Pons (tissue), 1 donor: ENCODE data around the gene MRPS18B.

Source experiments
- DNase-seq: peaks from one replicate; pipeline ENCODE4 v3.0.0-alpha.2; 2016; ENCODE audit warnings: low spot score

MRPS18B gene

DNA sequence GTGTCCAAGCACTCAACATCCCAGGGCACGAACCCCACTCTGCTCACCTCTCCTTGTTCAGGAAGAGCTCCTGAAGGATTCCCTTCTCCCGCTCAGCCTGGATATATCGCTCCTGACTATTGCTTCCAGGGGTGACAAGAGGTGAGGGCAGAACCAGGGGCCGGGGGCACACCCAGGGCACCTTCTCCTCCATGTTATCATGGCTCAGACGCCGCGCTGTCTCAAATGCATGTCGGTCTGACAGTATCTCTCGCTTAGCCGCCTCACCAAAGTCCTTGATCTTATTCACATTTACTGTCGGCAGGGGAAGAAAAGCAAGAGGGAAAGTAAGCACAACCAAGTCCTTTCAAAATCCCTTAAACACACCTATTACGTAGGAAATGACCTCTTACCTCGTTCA lies 13.7 kb upstream of the MRPS18B start:
- DNase-seq, result no peak

DNA sequence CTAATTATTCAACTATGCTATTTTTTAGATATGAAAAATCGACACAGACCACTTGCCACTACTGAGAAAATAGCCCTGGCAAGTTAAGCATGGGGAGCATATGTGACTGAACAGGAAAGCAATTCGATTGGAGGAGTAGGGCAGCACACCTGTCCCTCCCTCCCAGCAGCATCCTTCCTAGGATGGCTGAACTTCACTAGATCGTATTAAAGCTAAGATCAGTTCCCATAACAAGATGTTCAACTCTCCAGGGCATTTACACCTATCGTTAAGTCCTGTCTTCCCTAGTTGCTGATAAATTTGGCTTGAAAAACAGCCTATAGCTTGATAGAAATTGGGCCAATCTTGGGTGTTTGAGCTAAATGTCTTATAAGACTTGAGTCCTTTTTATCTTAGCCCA lies 7.6 kb upstream of the MRPS18B start:
- no peak for DNase-seq

DNA sequence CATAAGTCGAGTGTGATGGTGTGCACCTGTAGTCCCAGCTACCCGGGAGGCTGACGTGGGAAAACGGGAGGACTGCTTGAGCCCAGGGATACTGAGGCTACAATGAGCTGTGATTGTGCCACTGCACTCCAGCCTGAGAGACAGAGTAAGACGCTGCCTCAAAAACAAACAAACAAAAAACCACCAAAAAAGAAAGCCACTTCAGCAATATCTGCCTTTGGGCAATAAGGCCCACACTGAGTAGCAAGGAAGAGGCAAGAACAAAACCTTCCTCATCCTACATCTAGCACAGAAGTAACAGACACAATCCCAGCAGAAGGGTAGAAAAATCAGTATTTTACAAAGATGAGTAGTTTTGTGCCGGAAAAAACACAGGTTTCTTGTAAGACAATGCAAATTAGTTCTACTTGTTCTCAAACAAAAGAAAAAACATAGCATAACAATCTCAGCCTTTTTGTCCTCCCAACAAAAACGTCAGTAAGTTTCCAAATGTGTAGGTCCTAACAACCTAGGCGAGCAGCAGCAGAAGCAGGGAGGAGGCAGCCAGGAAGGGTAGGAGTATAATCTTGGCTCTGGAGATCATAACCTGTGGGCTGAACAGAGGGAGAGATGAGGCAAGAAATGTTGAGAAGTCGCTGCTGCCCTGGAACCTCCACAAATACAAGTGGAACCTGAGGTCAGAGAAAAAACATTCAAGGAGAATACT lies 6.3 kb upstream of the MRPS18B start:
- no peak for DNase-seq

DNA sequence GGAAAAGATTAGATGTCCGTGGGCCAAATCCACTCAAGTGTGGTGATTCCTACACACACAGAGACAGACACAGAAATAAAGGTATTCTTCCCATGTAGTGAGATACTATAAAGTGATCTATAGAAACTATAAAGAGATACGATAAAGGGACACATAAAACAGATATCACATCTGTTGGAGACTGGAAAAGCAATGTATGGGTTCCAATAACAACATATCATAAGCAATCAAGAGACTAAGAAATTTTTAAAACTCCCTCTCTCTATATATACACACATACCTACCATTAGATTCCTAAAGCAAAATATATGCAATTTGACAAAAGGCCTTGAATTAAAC lies 5.8 kb upstream of the MRPS18B start:
- no peak for DNase-seq

DNA sequence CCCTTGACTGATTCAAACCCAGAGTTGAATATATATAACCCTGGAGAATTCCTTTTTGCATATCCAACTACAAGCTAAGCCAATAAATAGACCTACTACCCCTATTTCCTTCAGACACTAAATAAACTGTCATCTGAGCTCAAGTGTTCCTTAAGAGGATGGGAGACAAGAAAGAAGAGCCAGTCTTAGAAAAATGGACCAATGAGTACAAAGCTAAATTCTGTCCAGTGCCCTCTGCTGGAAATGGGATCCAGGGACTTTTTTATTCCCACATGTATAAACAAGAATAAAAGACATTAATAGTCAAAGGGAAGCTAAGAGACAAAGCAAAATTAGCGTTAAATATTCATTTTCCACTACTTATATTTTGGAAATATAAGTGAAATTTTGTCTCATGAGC lies 5.4 kb upstream of the MRPS18B start:
- no peak for DNase-seq

DNA sequence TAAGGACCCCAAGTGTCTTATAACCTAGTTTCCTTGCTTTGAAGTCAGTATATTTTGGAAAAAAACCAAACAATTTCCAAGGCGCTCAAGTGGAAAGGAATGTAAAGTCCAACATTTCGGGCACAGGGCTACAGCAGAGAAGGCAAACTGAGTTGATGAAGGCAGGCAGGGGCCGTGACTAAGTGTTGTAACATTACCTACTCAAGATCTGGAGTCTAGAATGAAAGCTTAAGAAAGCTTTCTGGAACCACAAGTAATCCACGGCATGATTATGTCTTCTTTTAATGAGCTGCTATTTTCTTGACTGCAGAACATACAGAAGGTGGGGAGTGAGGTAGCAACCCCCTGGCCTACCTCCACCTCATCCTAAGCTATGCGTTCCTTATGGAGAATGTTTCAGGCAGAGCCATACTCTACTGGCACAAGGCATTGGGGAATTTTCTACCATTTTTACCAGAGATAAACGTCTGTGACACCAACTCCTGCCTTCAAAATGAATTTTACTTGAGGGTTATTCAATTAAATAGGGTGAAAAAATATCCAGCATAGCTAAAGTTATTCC lies 4.9 kb upstream of the MRPS18B start:
- DNase-seq, result no peak

DNA sequence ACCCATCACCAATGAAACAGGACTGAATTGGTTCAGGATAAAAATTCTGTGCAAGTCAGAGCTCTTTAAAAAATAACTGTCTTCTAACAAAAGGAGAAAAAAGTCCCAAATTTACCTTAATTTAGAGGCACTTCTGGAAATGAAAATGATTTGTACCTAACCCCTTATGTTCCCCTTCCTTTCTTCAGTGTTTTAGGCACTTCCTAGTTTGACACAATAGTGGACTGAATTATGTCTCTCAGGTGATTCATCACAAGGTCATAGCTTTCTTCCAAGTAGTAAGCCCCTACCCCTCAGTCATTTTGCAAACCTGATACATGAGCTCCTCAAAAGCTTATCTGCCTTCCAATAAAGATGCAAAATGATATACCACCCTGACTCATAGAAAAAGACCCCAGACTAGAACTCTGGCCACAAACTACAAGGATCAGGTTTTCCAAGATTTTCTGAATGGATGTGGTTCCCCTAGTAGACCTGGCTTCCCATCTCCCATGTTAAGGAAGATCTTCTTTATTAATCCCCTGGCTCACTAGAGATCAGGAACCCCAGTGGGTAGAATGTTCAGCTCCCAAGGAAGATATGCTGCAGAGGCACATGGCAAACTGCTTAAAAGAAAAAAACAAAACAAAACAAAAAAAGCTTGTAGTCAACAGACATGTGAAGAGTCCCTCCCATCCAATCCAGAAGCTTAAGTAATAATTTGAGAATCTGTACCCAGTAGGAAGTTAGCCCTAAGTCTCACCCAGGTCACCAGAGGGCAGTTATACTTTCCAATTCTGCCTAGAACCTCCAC lies 4.2 kb upstream of the MRPS18B start:
- no peak for DNase-seq

DNA sequence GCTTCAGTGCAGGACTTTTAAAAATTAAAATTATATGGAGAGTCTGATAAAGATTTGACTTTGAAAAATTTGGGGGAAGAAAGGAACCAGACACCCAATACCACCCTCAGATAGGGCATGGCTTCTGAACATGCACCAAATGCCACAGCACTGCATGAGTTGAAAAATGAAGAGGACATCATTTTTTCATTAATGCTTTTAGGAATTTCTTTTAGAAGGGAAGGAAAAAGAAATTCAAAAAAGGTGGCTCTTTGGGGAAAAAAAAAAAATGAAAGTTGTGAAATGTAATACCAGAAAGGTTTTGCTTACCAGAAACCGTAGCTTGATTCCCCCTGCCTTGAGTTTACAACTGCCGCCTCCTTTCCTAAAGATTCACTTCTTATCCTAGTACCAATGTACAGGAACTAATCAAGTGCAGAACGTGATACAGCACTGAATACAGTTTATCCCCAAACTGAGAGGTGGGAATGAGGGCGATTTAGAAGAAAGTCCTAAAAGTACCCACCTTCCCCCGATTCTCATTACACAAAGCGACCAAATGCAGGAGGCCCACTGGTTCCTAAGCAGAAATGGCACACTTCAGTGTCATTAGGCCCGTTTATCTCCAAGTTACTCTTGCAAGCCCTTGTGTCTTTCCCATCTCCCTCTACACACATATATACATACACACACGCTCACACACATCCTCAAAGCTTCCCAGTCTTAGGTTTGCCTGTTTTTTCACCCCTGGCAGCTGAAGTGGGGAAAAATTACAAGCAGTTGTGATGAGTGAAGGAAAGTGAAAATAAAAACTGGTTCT lies 3.4 kb upstream of the MRPS18B start:
- DNase-seq, result no peak

DNA sequence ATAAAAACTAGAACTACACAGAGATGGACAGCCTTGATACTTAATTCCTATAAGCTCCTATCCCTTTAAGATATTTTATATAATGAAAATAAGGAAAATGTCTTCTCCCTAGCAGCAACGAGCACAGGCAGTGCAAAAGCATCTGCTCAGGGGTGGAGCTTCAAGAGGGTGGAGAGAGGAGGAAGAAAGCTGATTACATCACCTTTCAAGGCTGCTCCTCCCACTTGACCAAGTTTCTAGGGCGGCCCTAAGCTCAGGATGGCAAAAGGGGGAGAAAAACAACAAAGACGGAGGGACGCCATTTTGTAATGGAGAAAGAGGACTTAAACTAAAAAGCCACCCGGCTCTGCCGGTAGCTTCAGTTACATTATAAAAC lies 2.8 kb upstream of the MRPS18B start:
- peak; percentile 100 for DNase-seq

DNA sequence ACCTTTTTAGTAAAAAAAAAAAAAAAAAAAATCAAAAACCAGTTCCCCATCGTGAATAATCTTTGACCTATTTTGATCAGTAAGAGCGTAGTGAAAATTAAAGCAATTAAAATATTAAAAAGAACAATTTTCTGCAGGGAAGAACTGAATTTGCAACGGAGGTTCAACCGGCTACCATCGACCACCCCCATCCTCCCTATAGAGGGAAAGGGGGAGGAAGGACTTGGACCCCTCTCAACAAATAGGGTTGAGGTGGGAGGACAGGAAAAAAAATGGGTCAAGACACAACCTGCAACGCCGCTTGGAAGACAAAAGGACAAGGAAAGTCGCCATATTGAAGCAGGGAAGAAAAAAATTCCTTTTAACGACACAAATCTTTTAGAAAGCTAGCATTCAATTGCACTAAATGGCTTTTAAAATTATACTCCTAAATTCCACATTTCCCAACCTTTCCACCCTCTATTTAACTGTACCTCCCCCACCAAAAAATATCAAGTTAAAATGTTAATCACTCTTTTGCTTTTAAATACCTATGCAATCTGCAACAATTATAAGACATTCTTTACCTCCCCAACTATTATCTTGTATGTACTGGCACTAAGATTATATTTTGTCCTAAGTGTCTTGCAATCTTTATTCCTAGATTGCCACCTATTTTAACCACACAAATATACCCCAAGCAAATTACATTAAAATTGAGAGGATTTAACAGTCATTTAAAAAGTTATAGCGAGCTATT lies 2.3 kb upstream of the MRPS18B start:
- DNase-seq, result peak; percentile 81

DNA sequence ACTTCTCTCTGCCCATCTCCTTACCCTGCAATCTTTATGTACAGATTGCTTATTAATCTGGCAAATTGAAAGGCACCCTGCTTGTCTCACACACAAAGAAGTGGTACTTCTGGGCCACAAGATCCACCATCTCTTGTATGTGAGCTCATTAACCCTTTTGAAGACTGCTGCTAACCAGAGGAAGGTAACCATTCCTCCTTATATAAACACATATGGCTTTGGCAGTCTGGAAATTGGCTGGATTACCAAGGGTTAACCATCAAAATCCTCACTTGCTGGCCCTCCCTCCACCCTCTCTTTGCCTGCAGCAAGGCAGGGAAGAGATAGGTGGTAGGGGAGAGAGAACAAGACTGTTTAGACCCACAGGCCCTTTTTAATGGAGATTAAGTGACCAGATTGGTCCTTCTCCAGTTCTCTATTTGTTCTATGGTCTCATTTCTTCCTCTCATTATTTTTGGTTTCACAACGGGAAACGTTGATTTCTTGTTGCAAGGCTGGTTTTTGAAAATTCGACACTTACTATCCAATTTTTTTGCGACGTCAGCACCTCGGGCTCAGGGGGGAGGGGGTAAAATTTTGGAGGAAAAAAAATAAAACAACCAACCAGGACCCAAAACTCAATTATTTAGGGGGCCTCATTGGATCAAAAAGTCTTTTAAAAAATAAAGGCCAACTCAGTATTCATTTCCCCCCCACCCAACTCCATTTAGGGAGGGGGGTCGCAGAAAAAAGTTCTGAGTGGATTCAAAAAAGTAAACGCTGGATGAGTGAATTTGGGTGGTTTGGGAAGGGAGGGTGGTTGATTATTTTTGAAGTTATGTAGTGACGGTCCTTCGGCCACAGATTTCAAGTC lies 1.5 kb upstream of the MRPS18B start:
- DNase-seq, result peak; percentile 61

DNA sequence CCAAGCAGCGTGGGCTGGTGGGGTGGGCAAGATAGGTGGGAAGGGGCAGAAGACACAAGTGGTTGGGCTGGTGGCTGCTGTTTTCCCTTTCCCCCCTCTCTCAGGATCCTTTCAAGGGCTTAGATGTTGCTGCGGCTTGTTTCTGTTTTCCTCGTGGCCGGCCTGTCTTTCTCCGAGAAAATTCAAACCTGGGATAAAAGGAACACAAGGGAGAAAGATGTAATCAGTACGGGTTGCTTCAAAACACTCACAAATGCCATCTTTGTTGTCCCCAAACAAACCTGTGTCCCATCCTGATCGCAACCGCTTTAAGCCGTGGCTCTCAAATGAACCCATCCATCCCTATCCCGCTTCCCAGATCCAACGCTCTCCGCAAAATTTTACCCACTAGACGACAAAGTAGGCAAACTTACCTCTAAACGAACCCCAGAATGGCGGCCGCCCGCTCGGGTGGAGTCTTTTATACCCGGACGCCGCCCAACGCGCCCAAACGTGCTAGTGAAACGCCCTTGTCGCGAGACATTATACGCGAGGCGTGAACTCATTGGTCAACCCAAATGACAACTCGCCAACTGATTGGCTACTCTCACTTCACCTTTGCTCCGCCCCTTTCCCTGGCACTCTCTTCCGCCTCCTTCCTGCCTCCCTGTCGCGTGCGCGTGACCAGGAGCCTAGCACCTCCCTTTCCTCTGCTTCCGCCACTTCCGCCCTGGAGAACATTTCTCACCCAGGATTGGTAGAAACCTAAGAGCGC lies 652 bp upstream of the MRPS18B start, which contains the start of gene PPP1R10:
TSS of gene PPP1R10 (minus strand) at position 433 of the 754 bp plus-strand sequence. CDS start 7,299 bp downstream, outside the sequence.
- DNase-seq, result peak; percentile 100

DNA sequence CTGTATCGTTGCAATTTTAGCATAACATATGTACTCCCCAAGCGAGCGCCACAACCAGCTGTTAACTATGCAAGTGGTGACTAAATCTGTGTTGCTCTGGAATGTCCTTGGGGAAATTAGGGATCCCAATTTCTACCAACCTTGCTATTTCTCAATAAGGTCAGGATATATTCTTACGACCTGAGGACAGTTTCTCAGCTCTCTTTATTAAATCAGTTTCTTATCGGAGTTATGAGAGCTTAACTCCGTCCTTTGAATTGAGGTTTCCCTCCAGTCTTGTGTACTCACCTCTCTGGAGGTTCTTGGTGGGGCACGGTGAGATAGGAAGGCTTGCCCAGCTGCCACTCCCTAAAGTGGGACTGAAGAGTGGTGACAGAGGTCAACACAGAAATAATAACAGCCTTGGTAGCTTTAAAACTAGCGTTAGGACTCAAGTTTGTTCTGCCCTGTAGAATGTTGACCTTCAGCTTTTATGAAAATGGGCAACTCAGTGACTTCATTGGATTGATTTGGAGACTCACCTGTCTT lies 694 bp downstream of the MRPS18B start:
- DNase-seq, result peak; percentile 39

DNA sequence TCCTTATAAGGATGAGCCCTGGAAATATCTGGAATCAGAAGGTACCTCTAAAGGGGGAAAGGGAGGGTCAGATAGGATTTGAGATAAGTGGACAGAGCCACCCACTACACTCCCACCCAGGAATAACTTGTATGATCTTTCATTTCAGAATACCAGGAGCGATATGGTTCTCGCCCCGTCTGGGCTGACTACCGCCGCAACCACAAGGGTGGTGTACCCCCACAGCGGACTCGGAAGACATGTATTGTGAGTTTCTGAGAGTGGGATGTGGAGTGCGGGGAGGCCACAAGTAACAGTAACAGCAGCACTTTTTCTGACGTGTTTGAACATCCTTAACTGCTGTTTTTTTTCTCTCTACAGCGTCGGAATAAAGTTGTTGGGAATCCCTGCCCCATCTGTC lies 1.9 kb downstream of the MRPS18B start:
- DNase-seq, result no peak

DNA sequence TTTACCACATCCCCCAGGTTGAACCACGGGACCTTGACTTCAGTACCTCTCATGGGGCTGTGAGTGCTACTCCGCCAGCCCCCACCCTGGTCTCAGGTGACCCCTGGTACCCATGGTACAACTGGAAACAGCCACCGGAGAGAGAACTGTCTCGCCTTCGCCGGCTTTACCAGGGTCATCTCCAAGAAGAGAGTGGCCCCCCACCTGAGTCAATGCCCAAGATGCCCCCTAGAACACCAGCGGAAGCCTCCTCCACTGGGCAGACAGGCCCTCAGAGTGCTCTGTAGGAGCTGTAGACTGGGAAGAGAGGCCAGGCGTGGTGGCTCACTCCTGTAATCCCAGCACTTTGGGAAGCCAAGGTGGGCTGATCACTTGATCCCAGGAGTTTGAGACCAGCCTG lies 7.9 kb downstream of the MRPS18B start:
- no peak for DNase-seq

DNA sequence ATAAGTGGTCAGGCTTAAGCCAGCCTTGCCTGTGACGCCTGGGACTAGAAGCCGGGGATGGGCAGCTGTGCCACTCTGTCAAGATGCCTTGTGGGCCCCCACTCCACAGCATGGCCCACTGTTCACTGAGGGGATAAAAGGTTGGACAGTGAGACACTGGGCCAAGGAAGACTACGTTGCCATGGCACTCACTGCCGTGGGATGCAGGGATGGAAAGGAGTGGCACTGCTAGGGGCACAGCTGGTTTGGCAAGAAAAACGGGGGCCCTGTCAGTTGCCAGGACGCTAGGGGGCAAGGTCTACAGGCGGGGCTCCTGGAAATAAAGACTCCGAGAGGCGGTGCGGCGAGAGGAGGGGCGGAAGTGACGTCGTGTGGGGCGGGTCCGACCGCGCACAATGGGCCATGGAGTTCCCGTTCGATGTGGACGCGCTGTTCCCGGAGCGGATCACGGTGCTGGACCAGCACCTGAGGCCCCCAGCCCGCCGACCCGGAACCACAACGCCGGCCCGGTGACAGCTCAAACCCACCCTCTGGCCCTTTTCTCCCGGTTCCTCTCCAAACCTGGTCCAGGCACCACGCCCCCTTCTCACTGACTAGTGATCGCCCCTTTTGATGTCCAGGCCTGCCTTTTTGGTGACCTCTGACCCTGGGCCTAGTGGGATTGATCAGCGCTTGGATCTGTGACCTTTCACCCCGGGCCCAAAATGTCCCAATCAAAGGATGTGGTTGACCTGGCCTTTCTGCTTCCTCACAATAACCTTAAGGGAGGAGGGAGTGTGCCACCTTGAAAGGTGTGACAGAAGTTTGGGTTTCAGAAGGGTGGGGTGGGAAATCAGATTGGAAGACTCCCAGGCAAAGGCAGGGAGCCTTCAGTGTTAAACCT lies 9.1 kb downstream of the MRPS18B start, which contains the start of gene ATAT1:
TSS of gene ATAT1 (plus strand) at position 391 of the 883 bp plus-strand sequence.
- DNase-seq, result peak; percentile 82

DNA sequence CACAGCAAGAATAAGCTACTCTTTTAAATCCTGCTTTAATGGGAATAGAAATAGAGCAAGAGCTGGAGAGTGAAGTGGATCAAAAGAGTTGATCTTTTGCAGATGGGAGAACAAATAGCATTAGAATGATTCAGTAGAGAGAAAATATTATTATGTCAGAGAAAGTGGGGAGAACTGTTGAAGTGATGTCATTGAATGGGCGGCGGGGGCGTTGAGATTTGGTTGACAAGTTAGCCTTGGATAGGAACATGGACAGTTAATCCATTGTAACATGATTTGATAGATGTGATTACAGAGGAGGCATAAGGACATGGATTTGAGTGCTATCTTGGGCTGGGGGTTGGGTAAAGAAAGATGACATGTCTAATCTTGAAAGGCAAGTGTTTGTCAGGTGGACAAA lies 18.2 kb downstream of the MRPS18B start:
- no peak for DNase-seq

DNA sequence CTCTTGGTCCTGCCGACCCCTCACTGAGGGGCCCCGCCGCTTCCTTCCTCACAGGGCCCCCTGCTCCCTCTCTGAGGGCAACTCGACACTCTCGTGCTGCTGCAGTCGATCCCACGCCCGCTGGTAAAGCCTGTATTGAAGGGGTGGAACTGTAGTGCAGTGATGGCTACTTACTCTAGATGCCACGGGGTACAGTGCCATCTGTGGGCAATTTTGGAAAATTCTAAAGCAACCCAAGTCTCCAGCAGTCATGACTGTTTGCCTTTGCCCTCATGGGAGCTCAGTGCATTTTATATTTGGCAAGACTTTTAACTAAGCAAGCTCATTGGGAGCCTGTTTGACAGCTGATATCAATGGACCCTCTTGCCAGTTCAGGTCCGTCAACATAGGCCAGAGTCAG lies 22.8 kb downstream of the MRPS18B start:
- DNase-seq, result no peak

DNA sequence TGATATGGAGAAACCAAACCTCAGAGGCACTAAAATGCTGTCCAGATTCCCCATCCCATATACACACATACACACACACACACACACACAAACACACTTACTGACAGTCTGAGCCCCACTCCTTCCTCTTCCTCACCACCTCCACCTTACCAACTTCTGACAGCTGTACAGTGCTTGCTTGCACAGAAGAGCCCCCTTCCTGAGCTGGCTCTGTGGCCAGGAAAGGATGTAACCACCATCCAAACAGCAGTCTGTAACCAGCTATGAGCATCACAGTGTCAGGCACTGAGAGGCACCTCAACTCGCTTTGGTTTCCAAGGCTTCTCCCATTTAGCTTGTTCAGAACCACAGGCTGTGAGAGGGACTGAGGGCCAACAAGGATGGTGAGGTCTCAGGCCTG lies 23.4 kb downstream of the MRPS18B start:
- DNase-seq, result no peak
